OCI-LY1 (cell line): ENCODE data around the gene ACER1.
A peak's percentile ranks its signal among the peaks of the same experiment; 100 is the strongest.
"Not testable (repeated sequence)": the region's sequence is repeated elsewhere in the genome, so short reads cannot be mapped to it uniquely, and the experiment has no call there.

Experiments
- H2AFZ ChIP-seq: fragments of 200-600 bp; sonication (generic), shearing (Covaris generic); 2 replicates; pipeline ENCODE4 v1.6.0; 2014; ENCODE audit warnings: antibody characterized with exemption, mild to moderate bottlenecking, low read length
- H3F3A ChIP-seq: fragments of 200-600 bp; sonication (generic), shearing (Covaris generic); 2 replicates; pipeline ENCODE4 v1.6.0; 2014; ENCODE audit warnings: mild to moderate bottlenecking, antibody characterized with exemption, low read length, moderate library complexity; ENCODE audit not compliant: insufficient read depth
- H3K27ac ChIP-seq: fragments of 200-600 bp; sonication (generic); 2 replicates; pipeline ENCODE4 v1.5.1; 2014; ENCODE audit warnings: low read length, mixed run types, mild to moderate bottlenecking, low read depth; ENCODE audit not compliant: poor library complexity, severe bottlenecking
- H3K27me3 ChIP-seq: fragments of 200-600 bp; sonication (generic); 2 replicates; pipeline ENCODE4 v1.6.0; 2014; ENCODE audit warnings: antibody characterized with exemption, mild to moderate bottlenecking, low read length, moderate library complexity; ENCODE audit not compliant: insufficient read depth
- H3K36me3 ChIP-seq: fragments of 200-600 bp; sonication (generic); 2 replicates; pipeline ENCODE4 v1.6.1; 2014; ENCODE audit warnings: mild to moderate bottlenecking, antibody characterized with exemption, low read length, moderate library complexity, mixed read lengths; ENCODE audit not compliant: insufficient read depth
- H3K4me1 ChIP-seq: fragments of 200-600 bp; sonication (generic); 2 replicates; pipeline ENCODE4 v1.5.1; 2014; ENCODE audit warnings: mild to moderate bottlenecking, low read length, moderate library complexity; ENCODE audit not compliant: insufficient read depth, severe bottlenecking
- H3K4me2 ChIP-seq: fragments of 200-600 bp; sonication (generic), shearing (Covaris generic); 2 replicates; pipeline ENCODE4 v1.6.1; 2014; ENCODE audit warnings: low read length
- H3K4me3 ChIP-seq: fragments of 200-600 bp; sonication (generic); 2 replicates; pipeline ENCODE4 v1.5.1; 2014; ENCODE audit warnings: low read length, low read depth, mild to moderate bottlenecking, mixed read lengths; ENCODE audit not compliant: poor library complexity, severe bottlenecking
- H3K79me2 ChIP-seq: fragments of 200-600 bp; shearing (Covaris generic); 2 replicates; pipeline ENCODE4 v1.6.1; 2016; ENCODE audit warnings: mixed run types, low read length, mixed read lengths; ENCODE audit not compliant: insufficient read depth
- H3K9ac ChIP-seq: fragments of 200-600 bp; sonication (generic), shearing (Covaris generic); 2 replicates; pipeline ENCODE4 v1.6.1; 2014; ENCODE audit warnings: mild to moderate bottlenecking, low read length, mixed read lengths
- H3K9me2 ChIP-seq: fragments of 200-600 bp; sonication (generic), shearing (Covaris generic); 2 replicates; pipeline ENCODE4 v1.6.1; 2014; ENCODE audit warnings: low read depth, mild to moderate bottlenecking, low read length, mixed read lengths
- H3K9me3 ChIP-seq: fragments of 200-600 bp; shearing (Covaris generic); 2 replicates; pipeline ENCODE4 v1.6.1; 2014; ENCODE audit warnings: low read length, mixed read lengths
- H4K20me1 ChIP-seq: fragments of 200-600 bp; sonication (generic), shearing (Covaris generic); 2 replicates; pipeline ENCODE4 v1.6.0; 2016; ENCODE audit warnings: mild to moderate bottlenecking, low read length; ENCODE audit not compliant: insufficient read depth
- EZH2 ChIP-seq: fragments of 200-600 bp; sonication (generic), shearing (Covaris generic); IDR thresholded peaks from 2 replicates; pipeline ENCODE4 v1.8.0; 2017; ENCODE audit warnings: borderline replicate concordance, mixed run types, mild to moderate bottlenecking, antibody characterized with exemption, low read length, moderate library complexity, mixed read lengths
- TF ChIP-seq, protein P1 (sequence below): fragments of 200-600 bp; sonication (generic), shearing (Covaris generic); IDR thresholded peaks from 2 replicates; pipeline ENCODE4 v1.5.1; 2017; ENCODE audit warnings: mild to moderate bottlenecking, antibody characterized with exemption, low read length, moderate library complexity, mixed read lengths

ACER1 gene

DNA sequence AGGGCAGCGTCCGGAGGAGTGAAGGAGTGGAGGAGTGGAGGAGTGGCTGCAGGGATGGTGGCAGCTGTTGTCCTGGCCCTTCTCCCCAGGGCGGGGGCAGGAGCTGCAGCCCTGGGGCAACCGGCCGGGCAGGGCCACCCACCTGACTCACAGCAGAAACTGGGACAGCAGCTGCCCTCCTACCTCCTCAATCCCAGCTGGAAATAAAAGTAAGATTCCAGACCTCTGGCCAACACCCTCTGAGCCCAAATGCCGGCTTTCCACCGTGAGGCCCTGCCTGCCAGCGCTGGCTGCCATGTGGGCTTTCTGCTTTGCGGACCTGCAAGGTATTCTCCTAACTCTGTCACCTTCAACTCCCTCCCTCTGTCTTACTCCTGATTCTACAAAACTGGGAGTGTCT, 24.6 kb upstream of the ACER1 start:
- H3K36me3 ChIP-seq = no peaks in the 10 kb centered on the region
- H4K20me1 ChIP-seq = no peaks in the 10 kb centered on the region
- no peaks in the 10 kb centered on the region for H3K9me3 ChIP-seq
- no peaks in the 10 kb centered on the region for H3K79me2 ChIP-seq
- no peak overlapping the region for H3K4me2 ChIP-seq
- no peak overlapping the region for H3K4me3 ChIP-seq
- no peaks in the 10 kb centered on the region for H3K27me3 ChIP-seq
- H3K9me2 ChIP-seq = no peaks in the 10 kb centered on the region
- H2AFZ ChIP-seq = no peak overlapping the region
- H3F3A ChIP-seq = no peaks in the 10 kb centered on the region
- TF ChIP-seq EZH2 = no peak
- TF ChIP-seq, protein P1, sequence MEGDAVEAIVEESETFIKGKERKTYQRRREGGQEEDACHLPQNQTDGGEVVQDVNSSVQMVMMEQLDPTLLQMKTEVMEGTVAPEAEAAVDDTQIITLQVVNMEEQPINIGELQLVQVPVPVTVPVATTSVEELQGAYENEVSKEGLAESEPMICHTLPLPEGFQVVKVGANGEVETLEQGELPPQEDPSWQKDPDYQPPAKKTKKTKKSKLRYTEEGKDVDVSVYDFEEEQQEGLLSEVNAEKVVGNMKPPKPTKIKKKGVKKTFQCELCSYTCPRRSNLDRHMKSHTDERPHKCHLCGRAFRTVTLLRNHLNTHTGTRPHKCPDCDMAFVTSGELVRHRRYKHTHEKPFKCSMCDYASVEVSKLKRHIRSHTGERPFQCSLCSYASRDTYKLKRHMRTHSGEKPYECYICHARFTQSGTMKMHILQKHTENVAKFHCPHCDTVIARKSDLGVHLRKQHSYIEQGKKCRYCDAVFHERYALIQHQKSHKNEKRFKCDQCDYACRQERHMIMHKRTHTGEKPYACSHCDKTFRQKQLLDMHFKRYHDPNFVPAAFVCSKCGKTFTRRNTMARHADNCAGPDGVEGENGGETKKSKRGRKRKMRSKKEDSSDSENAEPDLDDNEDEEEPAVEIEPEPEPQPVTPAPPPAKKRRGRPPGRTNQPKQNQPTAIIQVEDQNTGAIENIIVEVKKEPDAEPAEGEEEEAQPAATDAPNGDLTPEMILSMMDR = no peak
- H3K4me1 ChIP-seq = peaks cover 10% of the 10 kb centered on the region
- H3K27ac ChIP-seq = no peak overlapping the region
- H3K9ac ChIP-seq = no peak overlapping the region

DNA sequence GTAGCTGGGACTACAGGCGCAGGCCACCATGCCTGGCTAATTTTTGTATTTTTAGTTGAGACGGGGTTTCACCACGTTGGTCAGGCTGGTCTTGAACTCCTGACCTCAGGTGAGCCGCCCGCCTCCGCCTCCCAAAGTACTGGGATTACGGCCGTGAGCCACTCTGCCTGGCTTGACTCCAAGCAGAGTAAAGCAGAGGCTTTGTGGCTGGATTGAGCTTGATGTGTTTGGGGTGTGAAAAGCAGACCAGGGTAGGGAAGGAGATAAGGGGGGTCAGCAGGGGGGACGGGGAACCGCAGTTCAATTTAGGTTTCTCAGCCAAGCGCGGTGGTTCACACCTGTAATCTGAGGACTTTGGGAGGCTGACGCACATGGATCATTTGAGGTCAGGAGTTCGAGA, 23.8 kb upstream of the ACER1 start:
- H3K9me2 ChIP-seq = no peaks in the 10 kb centered on the region
- TF ChIP-seq, protein P1 = no peak
- TF ChIP-seq EZH2 = no peak
- H3K9me3 ChIP-seq = no peaks in the 10 kb centered on the region
- no peaks in the 10 kb centered on the region for H4K20me1 ChIP-seq
- peaks cover 8% of the 10 kb centered on the region; the same call in 1 of the 2 replicates for H3K27me3 ChIP-seq
- H2AFZ ChIP-seq = no peak overlapping the region
- H3K9ac ChIP-seq = no peak overlapping the region
- H3K36me3 ChIP-seq = no peaks in the 10 kb centered on the region
- no peak overlapping the region for H3K4me2 ChIP-seq
- H3K27ac ChIP-seq = no peak overlapping the region
- H3K79me2 ChIP-seq = no peaks in the 10 kb centered on the region
- H3F3A ChIP-seq = no peaks in the 10 kb centered on the region
- peaks cover 2% of the 10 kb centered on the region for H3K4me1 ChIP-seq
- H3K4me3 ChIP-seq = no peak overlapping the region

DNA sequence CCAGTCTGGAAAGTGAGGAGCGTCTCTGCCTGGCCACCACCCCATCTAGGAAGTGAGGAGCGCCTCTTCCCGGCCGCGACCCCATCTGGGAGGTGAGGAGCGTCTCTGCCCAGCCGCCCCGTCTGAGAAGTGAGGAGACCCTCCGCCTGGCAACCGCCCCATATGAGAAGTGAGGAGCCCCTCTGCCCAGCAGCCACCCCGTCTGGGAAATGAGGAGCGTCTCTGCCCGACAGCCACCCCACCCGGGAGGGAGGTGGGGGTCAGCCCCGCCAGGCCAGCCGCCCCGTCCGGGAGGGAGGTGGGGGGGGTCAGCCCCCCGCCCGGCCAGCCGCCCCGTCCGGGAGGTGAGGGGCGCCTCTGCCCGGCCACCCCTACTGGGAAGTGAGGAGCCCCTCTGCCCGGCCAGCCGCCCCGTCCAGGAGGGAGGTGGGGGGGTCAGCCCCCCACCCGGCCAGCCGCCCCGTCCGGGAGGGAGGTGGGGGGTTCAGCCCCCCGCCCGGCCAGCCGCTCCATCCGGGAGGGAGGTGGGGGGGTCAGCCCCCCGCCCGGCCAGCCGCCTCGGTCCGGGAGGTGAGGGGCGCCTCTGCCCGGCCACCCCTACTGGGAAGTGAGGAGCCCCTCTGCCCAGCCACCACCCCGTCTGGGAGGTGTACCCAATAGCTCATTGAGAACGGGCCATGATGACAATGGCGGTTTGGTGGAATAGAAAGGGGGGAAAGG, 22.1 kb upstream of the ACER1 start:
- not testable (repeated sequence) for H3K27me3 ChIP-seq, H3K4me1 ChIP-seq, H3K9me3 ChIP-seq, H3K9ac ChIP-seq, H3K79me2 ChIP-seq, H3K9me2 ChIP-seq, H3K36me3 ChIP-seq, H3K4me3 ChIP-seq, H3K27ac ChIP-seq, H3K4me2 ChIP-seq, H4K20me1 ChIP-seq, H2AFZ ChIP-seq, H3F3A ChIP-seq

DNA sequence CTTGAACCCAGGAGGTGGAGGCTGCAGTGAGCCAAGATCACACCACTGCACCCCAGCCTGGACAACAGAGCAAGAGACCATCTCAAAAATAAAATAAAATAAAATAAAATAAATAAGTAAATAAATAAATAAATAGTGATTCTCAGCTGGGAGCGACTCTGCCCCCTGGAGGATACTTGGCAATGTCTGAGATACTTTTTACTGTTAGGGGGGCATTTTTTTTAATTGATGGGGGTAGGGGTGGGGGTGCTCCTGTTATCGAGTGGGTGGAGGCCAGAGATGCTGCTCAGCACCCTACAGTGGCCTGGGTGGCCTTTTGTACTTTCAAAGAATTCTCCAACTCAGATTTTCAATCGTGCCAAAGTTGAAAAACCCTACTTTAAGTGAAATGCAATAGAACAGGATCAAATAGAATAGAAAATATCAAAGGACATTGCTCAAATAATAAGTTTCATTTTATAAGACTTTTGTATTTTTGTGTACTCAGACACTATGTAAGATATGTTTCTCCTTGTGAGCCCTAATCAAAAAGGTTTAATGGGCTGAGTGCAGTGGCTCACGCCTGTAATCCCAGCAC, 20.8 kb upstream of the ACER1 start:
- Histone ChIP-seq H3K9me2 (no peaks in the 10 kb centered on the region), H3K4me3 (no peak overlapping the region)
- TF ChIP-seq, protein P1 = peak; percentile 33; the same call in 1 of the 2 replicates
- no peak for TF ChIP-seq EZH2

More for the DNA sequence above, 20.8 kb upstream of the ACER1 start:
- no peaks in the 10 kb centered on the region for H4K20me1 ChIP-seq
- H3K27ac ChIP-seq = no peak overlapping the region
- H3K27me3 ChIP-seq = peaks cover 9% of the 10 kb centered on the region; the same call in 1 of the 2 replicates
- H3K9me3 ChIP-seq = no peaks in the 10 kb centered on the region
- no peak overlapping the region for H3K9ac ChIP-seq
- no peaks in the 10 kb centered on the region for H3F3A ChIP-seq
- H3K4me2 ChIP-seq = no peak overlapping the region
- H3K79me2 ChIP-seq = no peaks in the 10 kb centered on the region
- no peak overlapping the region for H2AFZ ChIP-seq
- no peaks in the 10 kb centered on the region for H3K4me1 ChIP-seq
- H3K36me3 ChIP-seq = no peaks in the 10 kb centered on the region
